T-helper 1 cell treated with Interleukin-12 subunit alpha and Interleukin-12 subunit beta and Interleukin-4 antibody, amounts not matched to agents 30 ng/mL and 1 ng/mL, for 36 hours (primary cell): ENCODE measurements around the gene PAXX. TPM values are rescaled to one million over a fixed set of nuclear protein-coding genes. Genes with fewer than 3 reads are reported as not detected.
"Not testable (repeated sequence)": the region's sequence is repeated elsewhere in the genome, so short reads cannot be mapped to it uniquely, and the experiment has no call there.

ENCODE experiments used
- intact Hi-C: fragments of 100-400 bp; cut with micrococcal nuclease; formaldehyde crosslinking; loops from one replicate; pipeline ENCODE4 v1.15.1; 2024
- total RNA-seq: library from RNA; stranded (reverse); gene quantifications from 2 replicates; pipeline ENCODE4 v1.2.3, GENCODE V29; 2022

Gene PAXX
- total RNA-seq, 1 donor from 2014 or later: 79.8 TPM

GRCh38 chr9:137029058-137029936 lies 37.1 kb downstream of the PAXX start:
- intact Hi-C loops: loop anchor here (2.0 to 10.0 kb wide), 2 partner anchors 42 to 126 kb away; partner anchors contain the start of gene SAPCD2

- intact Hi-C loops: no loop called here
Observed at GRCh38 chr9:137030006-137030405, 37.8 kb downstream of the PAXX start.

DNA sequence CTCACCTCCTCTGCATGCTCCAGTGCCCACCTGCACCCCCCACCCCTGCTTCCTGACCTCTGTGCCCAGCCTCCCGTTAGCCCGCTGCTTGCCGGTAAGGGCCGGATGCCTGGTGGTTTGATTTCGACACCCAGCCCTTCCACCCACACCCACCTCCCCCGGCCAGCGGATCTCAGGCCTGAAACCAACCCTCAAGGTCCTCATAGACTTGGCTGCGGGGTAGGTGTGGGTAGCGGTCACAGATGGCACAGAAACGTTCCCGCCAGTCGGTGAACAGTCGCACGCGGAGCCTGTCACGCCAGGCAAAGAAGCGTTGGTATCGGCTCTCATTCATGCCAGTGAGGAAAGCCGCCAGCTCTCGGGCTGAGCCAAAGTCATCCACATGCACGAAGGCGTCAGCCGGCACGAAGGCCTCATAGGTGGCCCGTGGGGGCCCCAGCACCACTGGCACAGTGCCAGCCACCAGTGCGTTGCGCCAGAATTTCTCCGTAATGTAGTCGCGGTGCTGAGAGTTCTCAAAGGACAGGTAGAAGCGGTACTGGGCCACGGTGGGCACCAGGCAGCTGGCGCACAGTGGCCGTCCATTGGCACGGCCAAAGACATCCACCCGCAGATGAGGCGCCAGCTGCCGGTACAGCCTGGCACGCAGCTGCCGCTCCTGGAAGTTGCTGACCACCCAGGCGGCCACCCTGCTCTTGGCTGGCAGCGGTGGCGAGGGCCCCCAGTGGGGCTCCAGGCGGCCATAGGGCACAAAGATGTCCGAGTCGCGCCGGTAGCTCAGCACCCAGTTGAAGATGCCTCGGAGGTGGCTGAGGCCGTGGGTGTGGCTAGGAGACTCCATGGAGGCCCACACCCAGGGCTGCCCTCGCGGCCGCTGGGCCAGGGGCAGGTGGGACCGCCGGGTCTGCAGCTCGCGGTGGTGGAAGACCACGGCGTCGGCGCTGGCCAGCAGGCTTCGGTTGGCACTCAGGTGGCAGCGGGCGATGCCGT lies 38.6 kb downstream of the PAXX start:
- intact Hi-C loops: no loop called here

DNA sequence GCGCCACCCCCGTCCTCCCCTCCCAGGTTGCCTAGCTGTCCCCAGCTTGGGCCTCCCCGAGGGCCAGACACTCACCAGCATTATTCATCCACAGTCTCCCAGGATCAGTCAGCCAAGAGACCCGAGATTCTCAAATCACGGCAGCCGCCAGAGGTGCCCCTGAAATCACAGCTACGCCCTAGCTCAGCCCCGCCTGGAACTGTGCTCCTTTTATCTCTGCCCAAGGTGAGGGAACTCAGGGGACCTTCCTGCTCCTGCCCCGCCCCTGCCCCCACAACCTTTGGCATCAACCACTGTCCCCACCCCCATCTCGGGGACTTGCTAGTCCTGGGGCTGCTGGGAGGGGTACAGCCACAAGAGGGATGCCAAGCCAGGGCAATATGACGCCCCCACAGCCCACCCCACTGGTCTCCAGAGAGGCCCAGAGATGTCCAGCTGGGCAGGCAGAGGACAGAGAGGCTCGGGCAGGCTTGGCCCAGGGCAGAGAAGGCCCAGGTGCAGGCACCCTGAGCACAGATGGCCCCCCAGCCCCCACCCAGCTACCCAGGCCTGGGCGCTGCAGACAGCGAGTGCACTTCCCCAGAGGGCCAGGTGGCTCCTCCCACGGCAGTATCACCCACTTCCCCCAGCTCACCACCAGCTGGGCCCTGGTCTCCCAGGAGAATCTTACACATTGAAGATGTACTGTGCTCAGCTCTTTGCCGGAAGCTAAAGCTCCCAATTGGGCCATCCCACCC lies 39.9 kb downstream of the PAXX start, which contains the start of gene FUT7:
TSS of gene FUT7 (minus strand) at position 185 of the 737 bp plus-strand sequence. CDS start at position 88, 97 bp downstream.
- intact Hi-C loops: no loop called here

- intact Hi-C loops: no loop called here
Observed at GRCh38 chr9:137032858-137033257, 40.6 kb downstream of the PAXX start.

DNA sequence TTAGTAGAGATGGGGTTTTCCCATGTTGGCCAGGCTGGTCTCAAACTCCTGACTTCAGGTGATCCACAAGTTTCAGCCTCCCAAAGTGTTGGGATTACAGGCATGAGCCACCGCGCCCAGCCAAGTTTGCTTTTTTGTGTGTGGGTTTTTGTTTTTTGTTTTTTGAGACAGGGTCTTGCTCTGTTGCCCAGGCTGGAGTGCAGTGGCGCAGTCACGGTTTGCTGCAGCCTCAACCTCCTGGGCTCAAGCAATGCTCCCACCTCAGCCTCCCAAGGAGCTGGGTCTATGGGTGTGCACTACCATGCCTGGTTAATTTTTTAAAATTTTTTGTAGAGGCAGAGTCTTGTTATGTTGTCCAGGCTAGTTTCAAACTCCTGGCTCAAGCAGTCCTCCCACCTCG lies 41.3 kb downstream of the PAXX start:
- intact Hi-C loops: not testable (repeated sequence)

GRCh38 chr9:137034039-137034708 lies 42.0 kb downstream of the PAXX start:
- intact Hi-C loops: loop anchor here (2.0 kb wide), 2 partner anchors 53 to 83 kb away; partner anchors contain the start of gene MAN1B1

DNA sequence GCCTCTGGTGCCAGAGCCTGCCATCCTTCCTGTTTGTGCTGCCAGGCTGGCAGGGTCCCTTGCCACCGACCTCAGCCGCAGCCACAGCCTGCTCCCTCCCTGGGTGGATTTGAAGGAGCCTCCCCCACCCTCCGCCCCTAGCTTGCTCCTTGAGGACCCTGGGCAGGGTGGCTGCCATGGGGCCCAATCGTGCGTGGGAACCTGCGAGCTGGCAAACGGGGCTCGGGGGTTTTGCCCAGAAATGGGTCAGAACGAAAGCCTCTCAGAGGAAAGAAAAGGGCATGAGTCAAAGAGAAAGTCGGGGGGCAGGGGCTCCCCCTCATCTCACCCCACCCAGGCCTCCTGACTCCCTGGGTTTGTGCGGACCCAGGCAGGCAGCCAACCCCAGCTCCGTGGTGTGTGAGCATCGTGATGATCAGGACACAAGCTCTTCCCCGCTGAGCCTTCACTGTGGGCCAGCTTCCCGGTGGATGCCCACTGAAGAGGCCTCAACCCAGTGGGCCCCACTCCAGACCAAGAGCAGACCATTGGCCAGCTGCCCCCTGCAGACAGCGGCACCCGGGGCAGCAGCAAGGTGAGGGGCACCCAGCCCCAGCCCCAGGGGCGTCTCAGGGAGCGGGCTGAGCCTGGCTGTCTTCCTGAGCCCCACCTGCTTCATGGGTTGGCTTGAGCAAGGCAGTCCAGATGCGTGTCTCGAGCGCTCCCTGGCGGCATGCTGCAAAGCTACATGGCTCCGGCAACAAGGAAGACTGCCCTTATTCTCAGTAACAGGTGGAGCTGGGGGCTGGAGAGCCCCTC lies 42.7 kb downstream of the PAXX start:
- intact Hi-C loops: loop anchor here (1.0 to 2.0 kb wide), 9 partner anchors 11 to 248 kb away; partner anchors contain the start of genes AJM1, FBXW5, MAN1B1 and NPDC1

DNA sequence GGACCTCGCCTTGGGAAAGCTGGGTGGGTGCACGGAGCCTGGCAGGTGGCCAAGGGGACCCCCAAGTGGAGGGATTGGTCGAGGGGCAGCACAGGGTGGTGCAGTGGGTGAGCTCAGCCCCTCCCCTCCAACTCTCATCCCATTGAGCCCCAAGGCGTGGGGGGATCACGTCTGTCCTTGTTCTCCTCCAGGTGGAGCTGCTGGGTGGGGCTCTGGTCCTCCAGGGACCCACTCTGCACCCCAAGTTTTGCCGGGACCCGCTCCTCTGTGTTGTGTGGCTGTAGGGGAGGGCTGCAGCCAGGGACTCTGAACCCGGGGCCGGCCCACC lies 43.2 kb downstream of the PAXX start:
- intact Hi-C loops: loop anchor here (1.0 to 2.0 kb wide), 9 partner anchors 11 to 248 kb away; partner anchors contain the start of genes AJM1, FBXW5, MAN1B1 and NPDC1

DNA sequence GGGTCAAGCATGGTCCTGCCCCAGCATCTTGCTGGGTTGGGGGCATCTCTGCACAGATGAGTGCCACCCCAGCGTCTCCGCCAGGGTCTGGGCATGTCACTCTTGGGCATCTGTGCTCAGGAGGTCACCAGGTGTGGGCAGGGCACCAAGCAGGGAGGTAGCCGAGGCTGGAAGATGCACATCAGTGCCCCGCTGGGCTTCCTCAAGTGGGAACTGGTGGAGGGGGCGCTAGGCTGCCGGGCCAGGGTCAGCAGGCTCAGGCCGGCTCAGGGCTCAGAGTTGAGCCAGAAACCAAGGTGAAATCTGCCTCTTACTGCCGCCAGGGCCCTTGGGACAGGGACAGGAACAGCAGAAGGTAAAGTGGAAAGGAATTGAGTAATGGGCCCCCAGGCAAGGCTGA lies 43.7 kb downstream of the PAXX start:
- intact Hi-C loops: loop anchor here (1.0 to 2.0 kb wide), 9 partner anchors 10 to 249 kb away; partner anchors contain the start of genes AJM1, FBXW5, MAN1B1 and NPDC1

GRCh38 chr9:137037035-137037434 lies 44.8 kb downstream of the PAXX start:
- intact Hi-C loops: no loop called here

DNA sequence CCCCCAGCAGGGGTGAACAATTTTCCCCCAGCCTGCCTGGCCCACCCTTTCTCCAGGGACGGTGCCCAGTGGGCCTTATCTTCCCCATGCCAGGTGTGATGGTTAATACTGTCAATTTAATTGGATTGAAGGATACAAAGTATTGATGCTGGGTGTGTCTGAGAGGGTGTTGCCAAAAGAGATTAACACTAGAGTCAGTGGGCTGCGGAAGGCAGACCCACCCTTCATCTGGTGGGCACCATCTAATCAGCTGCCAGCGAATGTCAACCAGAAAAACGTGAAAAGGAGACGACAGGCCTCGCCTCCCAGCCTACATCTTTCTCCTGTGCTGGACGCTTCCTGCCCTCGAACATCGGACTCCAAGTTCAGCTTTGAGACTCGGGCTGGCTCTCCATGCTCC lies 45.3 kb downstream of the PAXX start:
- intact Hi-C loops: no loop called here

DNA sequence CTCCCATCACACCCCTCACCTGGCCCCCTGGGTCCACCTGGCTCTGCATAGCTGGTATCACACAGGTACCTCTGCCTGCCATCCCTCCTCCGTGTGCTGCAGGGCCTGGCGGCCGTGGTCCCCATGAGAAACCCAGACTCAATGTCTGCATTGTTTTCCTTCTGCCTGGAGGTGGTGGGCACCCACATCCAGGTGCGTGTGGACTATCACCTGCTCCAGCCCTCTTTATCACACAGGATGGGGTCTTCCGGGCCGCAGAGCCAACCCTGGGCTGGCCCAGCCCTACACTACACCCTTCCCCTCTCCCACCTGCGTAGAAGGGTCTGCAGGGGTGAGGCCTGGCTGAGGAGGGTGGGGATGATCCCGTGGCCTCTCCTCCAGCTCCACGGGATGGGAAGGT lies 46.7 kb downstream of the PAXX start:
- intact Hi-C loops: no loop called here

GRCh38 chr9:137039611-137040366 lies 47.6 kb downstream of the PAXX start:
- intact Hi-C loops: no loop called here

DNA sequence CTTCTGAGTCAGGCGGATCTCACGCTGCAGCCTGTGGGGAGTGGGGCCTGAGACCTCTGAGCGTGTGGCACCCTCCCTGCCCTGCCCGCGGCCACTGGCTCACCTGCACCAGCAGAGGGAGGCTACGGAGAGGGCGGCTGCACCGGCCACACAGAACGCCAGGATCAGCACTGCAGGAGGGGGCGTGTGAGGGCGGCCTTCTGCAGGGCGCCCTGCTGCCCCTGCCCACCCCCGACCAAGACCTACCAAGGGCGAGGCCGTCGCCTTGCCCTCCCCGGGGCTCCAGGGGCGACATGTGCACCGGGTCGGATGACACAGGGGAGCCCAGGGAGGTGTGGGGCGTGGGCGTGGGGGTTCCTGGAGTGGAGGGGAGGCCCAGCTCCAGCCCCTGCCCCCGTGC lies 48.3 kb downstream of the PAXX start:
- intact Hi-C loops: no loop called here

GRCh38 chr9:137041124-137041523 lies 48.9 kb downstream of the PAXX start:
- intact Hi-C loops: no loop called here

- intact Hi-C loops: no loop called here
Observed at GRCh38 chr9:137042751-137043727, 50.8 kb downstream of the PAXX start.
